Measurements from ENCODE around the gene UNC5C.

UNC5C gene

GRCh38 chr4:95546866-95547714, 1.7 kb downstream of the UNC5C start:
- no peak for DNase-seq (ENCODE audit: low spot score)

- DNase-seq (ENCODE audit: low spot score), result no peak
Measured at GRCh38 chr4:95546221-95546620, 2.6 kb downstream of the UNC5C start.

- no peak for DNase-seq (ENCODE audit: low spot score)
Measured at GRCh38 chr4:95545546-95545945, 3.2 kb downstream of the UNC5C start.

GRCh38 chr4:95544113-95545103, 4.4 kb downstream of the UNC5C start:
- no peak for DNase-seq (ENCODE audit: low spot score)

- DNase-seq (ENCODE audit: low spot score), result no peak
Measured at GRCh38 chr4:95541889-95542607, 6.7 kb downstream of the UNC5C start.

GRCh38 chr4:95541094-95541493, 7.7 kb downstream of the UNC5C start:
- no peak for DNase-seq (ENCODE audit: low spot score)

GRCh38 chr4:95540227-95540626, 8.5 kb downstream of the UNC5C start:
- DNase-seq (ENCODE audit: low spot score), result no peak

- no peak for DNase-seq (ENCODE audit: low spot score)
Measured at GRCh38 chr4:95539106-95539505, 9.7 kb downstream of the UNC5C start.

GRCh38 chr4:95537863-95538488, 10.8 kb downstream of the UNC5C start:
- no peak for DNase-seq (ENCODE audit: low spot score)

- DNase-seq (ENCODE audit: low spot score), result no peak
Measured at GRCh38 chr4:95537191-95537590, 11.6 kb downstream of the UNC5C start.

GRCh38 chr4:95536650-95537049, 12.1 kb downstream of the UNC5C start:
- no peak for DNase-seq (ENCODE audit: low spot score)

GRCh38 chr4:95535180-95535579, 13.6 kb downstream of the UNC5C start:
- no peak for DNase-seq (ENCODE audit: low spot score)

- no peak for DNase-seq (ENCODE audit: low spot score)
Measured at GRCh38 chr4:95534032-95534431, 14.7 kb downstream of the UNC5C start.

- DNase-seq (ENCODE audit: low spot score), result no peak
Measured at GRCh38 chr4:95533254-95533653, 15.5 kb downstream of the UNC5C start.

GRCh38 chr4:95532305-95532704, 16.5 kb downstream of the UNC5C start:
- no peak for DNase-seq (ENCODE audit: low spot score)

- DNase-seq (ENCODE audit: low spot score), result no peak
Measured at GRCh38 chr4:95531141-95531540, 17.6 kb downstream of the UNC5C start.

- no peak for DNase-seq (ENCODE audit: low spot score)
Measured at GRCh38 chr4:95529946-95530345, 18.8 kb downstream of the UNC5C start.

- DNase-seq (ENCODE audit: low spot score), result no peak
Measured at GRCh38 chr4:95528388-95528948, 20.3 kb downstream of the UNC5C start.

GRCh38 chr4:95526075-95526474, 22.7 kb downstream of the UNC5C start:
- no peak for DNase-seq (ENCODE audit: low spot score)

GRCh38 chr4:95524729-95525128, 24.0 kb downstream of the UNC5C start:
- DNase-seq (ENCODE audit: low spot score), result no peak

GRCh38 chr4:95524184-95524583, 24.6 kb downstream of the UNC5C start:
- DNase-seq (ENCODE audit: low spot score), result no peak

Data from hematopoietic multipotent progenitor cell treated with erythropoietin and hydrocortisone succinate and interleukin-3 and kit ligand, for 17 days (in vitro differentiated cells).